MV-4-11 (cell line): ENCODE data around the gene TBX18.
A peak's percentile ranks its signal among the peaks of the same experiment; 100 is the strongest.

Experiments used
- DNase-seq: peaks from one replicate; lab custom pipeline; 2025; lab: John Stamatoyannopoulos, UW

The TBX18 gene

DNA sequence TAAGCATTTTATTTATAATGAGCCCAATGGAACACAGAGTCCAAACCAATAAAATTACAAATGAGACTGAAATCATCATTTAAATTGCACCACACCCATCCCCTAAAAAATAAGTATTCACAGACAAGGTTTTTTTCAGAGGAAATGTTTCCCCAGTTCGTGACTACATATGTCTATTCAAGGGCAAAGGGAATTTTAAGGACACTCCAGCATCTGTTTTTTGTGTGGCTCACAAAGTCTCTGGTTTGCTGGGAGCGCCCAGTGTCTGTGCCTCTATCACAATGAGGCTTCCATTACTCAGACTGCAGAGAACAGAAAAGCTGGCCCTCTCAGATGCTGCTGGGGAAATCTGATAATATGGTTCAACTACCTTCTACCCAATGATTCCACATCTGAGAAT lies 16.0 kb downstream of the TBX18 start:
- no peak for DNase-seq

DNA sequence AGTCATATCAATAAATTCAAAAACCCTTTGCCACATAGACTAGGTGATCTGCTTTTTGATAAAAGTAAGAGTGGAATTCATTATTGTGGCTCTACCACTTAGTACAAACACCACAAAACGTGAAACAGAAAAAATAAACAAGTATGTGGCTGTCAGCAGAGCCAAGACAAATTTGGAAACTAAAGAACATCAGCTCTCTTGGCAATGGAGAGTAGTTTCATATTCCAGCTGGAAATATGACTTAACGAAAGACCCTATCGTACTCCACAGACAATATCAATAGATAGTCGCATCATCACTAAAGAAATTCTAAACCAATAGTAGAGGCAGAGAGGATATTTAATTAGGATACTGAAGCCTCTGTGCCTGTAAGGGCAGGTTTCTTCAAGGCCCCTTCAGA lies 20.8 kb downstream of the TBX18 start:
- no peak for DNase-seq

DNA sequence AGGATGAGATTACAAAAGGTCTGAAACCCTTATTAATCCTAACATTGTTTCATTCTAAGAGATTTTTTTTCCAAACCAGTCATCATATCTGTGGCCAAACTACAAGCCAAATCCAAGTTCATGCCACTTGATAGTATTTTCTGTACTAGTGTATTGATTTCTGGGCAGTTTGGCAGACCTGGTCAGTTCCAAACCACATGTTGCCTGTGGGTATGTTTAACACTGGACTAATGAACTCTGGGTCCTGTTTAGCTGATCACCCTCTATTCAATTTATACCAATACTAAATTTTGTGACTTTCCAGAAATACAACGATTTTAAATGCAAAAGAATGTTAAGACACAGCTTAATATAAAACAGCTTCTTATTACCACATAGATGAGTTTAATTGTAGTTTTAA lies 24.0 kb downstream of the TBX18 start:
- no peak for DNase-seq

DNA sequence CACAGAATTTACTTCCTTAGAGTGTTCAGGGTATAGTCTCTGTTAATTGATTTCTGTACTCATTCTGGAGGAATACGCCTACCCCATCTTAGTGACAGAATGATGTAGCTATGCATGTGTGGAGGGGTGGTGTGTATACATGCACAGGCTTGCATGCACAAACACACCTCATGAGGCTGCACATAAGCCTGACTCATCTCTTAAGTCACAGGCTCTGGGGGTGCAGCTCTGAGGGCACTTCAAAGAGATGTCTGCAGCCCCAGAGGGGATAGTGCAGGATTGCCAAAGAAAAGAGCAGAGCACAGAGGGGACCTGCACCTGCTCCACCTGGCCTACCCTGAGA lies 24.6 kb downstream of the TBX18 start:
- DNase-seq, result no peak

DNA sequence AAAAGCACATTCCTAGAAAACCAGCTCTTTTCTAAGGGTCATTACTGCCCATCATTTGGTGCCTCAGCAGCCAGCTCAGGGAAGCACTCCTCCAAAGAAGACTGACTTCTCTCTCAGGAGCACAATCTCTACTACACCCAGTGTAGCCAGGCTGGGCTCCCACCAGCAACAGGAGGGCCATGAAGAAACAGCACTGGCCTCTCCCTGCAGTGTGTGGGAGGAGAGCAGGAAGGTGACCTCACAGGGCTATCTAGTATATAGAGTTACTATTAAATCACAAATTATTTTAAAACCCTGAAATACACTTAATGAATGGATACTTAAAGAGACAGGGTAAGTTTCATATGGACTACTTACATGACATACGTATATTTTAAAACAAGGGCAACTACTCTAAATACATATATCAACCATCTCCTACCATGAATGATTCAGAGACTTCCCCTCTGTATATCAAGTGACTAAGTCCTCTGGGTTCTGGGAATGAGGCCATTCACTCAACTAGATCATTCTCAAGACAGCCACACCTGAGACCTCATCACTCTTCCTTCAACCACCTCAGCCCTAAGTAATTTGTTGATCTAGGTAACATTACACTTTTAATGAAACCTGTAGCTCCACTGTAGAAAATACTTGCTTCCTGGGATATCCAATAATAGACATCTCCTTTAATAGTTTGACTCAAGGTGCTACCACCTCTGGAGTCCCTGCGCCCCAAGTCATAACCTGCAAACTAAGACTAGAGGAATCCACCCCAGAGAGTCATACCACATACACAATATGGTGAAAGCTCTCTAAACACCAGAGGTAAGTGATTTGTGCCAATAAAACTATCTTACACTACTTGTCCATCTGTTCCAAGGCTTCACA lies 25.2 kb downstream of the TBX18 start:
- DNase-seq, result no peak

DNA sequence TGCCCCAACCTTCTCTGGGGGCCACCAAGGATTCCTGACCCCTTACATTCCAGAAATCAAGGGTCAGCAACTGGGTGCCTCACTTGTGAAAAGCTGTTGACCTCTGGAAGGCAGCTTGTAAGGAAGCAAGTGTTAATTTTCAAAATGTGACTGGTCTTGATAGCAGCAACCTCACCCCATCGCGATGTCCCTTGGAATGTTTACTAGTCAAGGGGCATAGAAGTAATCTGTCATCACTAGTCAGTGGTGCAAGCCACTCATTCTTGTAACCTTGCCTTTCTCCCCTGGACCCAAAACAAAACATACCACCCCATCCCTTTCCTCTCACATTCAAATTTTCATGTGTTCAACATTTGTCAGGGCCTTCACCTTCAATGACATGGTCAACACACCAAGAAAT lies 30.5 kb downstream of the TBX18 start:
- DNase-seq, result no peak

DNA sequence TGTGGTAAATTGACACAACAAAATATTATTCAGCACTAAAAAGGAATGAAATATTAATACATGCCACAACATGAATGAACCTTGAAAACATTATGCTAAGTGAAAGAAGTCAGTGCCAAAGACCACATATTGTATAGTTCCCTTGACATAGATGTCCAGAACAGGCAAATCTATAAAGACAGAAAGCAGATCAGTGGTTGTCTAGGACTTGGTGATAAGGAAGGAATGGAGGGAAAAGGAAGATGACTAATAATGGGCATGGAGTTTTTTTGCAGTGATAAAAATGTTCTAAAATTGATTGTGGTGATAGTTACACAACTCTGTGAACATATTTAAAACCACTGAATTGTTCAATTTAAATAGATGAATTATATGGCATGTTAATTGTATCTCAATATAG lies 32.5 kb downstream of the TBX18 start:
- no peak for DNase-seq

DNA sequence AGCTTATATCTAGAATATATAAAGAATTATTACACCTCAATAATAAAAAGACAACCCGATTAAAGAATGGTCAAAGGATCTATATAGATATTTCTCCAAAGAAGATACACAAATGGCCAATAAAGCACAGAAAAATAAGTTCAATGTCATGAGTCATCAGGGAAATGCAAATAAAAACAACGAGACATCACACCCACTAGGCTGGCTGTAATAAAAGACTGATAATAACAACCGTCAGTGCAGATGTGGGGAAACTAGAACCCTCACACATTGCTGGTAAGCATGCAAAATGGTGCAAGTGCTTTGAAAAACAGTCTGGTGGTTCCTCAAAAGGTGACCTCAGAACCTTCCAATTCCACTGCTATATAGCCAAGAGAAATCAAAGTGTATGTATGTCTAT lies 33.0 kb downstream of the TBX18 start:
- no peak for DNase-seq

DNA sequence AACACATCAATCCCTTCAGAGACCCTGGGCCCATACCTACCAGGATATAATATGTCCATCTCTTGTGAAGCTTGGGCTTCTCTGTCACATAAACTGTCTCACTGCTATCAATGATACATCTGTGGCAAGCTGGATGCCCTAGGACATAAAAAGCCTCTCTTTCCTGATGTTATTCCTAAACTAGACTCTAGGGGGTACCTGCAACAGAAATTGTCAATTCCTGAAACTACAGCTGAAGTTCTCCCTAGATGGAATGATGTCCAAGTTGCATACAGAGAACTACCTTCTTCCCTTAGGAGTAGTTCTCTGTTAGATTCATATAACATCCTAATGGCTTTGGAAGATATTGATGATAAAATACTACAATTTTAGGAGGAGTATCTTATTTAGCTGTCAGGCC lies 35.8 kb downstream of the TBX18 start:
- DNase-seq, result no peak

DNA sequence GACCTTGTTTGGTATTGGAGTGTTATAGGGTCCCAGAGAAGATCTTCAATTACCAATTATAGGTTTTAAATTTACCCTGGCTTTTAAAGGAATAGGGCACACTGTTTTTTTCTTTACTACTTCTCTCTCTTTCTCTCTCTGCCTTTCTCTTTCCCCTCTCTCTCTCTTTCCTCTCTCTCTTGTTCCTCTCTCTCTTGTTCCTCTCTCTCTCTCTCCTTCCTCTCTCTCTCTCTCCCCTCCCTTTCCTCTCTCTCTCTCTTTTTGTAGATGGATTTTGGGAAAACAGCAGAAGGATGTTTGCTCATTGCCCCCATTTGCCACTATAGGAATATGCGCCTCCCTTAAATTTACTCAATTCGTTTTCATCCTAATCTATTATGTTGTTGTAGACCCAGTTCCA lies 45.2 kb downstream of the TBX18 start:
- no peak for DNase-seq

DNA sequence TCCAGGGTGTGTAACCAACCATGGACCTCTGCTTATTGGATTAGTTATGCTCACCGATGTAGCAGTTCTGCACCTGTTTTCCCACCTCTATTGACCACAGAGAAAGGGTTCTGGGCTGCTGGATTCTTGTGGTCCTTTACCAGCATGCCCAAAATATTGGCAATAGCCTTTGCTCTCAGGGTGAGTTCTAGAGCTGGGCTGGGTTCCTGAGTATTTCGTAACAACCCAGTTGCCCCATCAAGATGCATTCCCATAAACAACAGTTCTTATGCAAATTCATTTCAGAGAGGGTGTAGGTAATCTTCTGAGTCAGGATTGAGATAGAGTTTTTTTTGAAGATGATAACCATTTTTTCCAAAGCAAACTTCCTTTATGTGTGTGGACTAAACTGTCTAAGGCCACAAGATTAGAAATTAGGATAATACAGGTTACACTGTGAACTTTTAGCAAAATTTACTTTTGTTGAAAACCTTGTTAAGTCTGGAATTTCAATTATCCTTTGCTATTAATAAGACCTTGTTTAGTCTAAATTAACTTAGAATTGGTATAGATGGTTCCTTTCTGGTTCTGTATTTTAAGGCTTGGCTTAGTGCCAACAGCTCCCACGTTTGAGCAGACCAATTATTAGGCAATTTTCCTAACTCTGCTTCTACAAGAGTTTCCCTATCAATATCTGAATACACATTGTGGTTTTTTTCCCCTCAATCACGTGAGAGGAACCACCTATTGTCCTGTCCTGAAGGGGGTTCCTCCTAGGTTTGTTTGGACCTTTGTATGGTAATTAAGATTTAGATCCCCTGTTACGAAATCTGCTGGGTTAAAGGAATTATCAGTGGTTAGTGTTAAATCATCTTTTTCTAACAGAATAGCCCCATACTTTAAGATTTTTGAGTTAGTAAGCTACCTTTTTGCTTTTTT lies 46.1 kb downstream of the TBX18 start:
- peak; percentile 59 for DNase-seq

DNA sequence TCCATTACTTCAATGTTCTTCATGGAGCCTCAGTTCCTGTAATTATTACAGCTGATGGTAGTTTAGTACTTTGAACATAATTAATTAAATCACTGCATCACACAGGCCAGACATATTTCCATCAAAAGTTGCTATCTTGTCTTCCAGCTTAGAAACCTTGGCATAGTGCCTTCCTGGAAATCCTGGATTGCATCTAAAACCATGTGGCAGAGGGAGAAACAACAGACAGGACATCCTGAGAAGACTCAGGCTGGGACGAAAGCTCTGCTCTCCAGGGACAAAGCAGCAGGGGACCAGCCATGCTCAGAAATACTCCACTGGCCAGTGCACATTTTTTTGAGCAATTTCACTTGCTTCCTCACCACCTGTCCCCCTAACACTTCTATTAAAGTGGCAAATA lies 55.3 kb downstream of the TBX18 start:
- DNase-seq, result no peak

DNA sequence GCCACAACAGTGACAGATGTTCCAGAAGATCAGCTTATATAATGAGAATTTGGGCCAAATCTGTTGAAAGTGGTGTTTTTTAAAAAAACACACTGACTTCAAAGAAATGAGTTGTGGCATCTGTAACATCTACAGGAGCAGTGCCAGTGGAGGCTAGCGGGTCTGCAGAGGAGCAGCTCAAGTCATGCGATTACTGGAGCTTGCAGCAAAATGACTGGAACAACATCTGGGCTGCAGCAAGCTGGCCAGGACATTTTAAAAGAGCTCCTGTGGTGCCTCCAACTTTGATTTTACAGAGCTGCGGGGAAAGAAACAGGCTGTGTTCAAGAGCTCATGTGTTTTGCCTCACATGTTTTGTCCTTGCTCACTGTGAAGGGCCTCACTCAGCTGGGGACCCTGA lies 57.2 kb downstream of the TBX18 start:
- no peak for DNase-seq

DNA sequence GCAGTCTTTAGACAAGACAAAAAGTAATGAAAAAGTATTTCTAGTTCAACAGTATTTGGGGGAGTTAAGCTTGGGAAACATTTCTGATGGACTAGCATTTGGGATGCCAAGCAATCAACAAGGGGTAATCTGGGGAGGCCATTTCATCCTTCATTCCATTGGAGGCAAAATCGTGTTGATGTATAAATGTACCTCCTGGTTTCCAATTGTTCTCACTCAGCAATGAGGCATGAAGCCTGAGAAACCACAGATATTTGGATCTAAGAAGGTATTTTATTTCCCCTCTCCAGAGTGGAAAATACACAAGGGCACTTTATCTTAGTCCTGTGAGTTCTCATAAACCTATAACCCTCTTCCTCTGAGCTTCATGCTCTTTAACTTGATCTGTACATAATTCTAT lies 68.2 kb downstream of the TBX18 start:
- no peak for DNase-seq

DNA sequence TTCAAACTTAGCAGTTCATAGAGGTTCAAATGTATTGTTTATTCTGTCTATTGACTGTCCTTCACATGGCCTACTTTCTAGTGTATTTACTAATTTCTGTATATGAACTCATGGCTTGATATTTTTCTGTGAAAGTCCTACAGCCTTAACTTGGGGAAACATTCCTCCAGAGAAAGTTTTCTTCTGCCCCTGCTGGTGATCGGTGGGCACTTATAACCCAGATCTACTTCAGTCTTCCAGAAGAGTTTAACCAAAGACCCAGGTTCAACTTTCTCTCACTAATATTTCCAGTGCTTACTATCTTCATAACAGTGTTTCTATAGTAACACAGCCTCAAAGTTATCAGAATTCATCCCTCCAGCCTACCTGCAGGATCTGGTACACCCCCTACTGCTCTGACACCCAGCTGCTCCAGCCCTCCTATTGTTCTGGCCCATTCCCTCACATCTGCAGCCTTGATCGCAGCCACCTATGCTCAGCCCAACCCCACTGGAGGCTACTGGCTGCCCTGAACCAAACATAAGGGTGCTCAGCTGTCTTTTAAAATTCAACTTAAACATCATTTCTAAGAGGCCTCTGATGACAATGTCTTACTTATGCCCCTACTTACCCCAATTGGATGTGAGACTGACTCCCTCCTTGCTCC lies 72.3 kb downstream of the TBX18 start:
- DNase-seq, result no peak

DNA sequence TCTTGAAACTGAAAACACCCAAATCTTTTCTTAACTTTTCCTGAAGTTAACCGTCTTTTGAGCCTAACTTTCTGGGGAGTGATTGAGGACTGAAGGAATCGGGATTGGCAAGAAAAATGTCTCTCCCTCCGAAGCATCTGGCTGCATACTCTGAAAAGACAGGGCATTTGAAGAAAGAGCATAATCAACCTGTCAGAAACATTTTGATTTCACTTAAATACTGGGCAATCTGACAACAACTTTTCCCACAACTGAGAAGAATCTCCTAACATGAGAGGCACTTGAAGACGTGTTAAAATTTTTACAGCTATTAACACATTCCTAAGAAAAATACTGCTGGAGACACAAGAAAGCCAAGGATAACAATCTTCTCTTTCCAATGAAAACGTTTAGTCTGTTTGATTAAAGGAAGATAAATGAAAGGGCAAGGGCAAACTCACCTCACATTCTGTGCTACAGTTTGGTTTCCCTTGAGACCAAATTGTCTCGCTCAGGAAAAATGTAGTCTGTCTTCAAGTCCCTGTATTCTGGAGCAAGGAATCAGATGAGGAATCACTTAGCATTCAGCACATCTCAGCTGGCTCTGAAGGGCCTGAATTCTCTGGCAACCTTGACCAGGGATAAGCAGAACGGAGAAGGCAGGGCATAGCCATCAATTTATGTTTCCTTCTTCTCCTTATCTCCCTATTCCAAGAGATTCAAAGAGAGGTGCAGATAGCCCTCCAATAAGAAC lies 76.1 kb downstream of the TBX18 start:
- DNase-seq, result no peak

DNA sequence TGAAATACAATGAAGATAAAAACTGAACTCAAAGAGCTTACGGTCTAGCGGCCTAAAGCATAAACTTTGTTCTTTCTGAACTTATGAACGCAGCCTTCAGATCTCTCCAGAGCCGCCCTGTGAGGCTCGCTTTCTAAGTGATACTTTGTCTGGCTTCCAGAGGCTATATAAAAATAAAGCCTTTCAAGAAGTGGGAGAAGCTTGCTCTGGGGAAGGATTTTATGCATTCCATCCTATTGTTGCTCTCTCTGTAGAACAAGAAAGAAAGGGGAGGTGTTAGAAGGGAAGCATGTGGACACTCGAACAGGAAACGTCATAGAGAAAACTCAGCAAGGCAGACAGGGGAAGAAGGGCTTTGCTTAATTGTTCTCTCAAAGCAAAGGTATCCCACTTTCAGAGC lies 77.0 kb downstream of the TBX18 start:
- no peak for DNase-seq

DNA sequence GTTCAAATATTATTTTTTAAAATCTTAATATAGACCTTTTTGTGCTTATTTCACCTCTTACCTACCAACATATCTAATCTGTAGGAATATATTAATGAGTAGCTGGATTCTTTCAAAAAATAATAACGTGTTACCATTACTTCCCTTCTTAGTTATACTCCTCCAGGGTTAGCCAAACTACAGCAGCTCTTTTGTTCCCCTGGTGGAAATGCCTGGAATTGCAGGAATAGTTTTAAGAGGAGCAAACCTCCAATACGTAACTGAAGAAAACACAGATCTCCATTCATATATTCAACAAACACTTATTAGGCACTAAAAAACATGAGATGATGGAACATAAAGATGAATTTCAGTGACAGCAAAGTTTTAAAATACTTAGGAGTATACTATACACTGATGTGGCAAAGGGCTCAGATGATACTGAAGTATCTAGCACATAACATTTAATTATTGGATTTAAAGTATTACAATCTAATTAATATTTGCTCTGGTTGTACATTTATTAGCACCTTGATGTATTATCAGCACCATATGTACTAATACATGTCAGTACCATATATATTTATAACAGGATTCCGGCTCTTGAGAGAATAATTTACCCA lies 78.3 kb downstream of the TBX18 start:
- peak; percentile 31 for DNase-seq

DNA sequence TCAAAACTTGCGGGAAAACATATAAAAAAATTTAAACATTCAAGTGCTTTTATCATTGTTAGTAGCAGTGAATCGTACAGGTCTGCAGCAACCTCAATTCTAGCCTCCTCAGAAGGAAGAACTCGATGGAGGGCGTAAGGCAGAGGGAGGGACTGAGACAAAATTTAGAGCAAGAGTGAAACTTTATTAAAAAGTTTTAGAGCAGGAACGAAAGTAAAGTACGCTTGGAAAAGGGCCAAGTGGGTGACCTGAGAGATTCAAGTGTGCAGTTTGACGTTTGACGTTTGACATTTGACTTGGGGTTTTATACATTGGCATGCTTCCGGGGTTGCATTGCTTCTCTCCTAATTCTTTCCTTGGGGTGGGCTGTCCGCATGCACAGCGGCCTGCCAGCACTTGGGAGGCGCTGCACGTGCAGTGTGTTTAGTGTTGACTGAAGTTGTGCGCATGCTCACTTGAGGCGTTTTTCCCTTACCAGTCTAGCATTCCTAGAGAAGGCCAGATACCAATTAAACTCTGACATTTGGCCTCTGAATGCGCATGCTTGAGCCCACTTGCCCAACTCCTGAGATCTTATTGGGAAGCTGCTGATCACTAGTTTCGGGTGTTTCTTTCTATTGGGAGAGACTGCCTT lies 82.6 kb downstream of the TBX18 start:
- DNase-seq, result no peak

DNA sequence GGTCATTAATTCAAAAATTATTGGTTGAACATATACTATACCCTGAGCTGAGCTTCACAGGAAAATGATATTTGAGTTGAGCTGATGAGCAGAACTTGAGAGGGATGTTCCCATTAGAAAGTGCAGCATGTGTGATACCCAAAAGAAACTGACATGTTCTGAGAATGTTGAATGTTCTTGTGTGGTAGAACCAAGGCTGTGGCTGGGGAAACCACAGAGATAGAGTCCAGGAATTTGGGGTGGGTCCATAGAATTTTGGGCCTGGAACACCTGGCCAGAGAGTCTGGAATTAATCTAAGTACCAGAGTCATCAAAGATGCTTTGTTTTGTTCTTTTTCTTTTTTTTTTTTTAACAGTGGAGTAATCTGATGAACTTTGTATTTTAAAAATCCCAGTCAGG lies 88.7 kb downstream of the TBX18 start:
- no peak for DNase-seq

DNA sequence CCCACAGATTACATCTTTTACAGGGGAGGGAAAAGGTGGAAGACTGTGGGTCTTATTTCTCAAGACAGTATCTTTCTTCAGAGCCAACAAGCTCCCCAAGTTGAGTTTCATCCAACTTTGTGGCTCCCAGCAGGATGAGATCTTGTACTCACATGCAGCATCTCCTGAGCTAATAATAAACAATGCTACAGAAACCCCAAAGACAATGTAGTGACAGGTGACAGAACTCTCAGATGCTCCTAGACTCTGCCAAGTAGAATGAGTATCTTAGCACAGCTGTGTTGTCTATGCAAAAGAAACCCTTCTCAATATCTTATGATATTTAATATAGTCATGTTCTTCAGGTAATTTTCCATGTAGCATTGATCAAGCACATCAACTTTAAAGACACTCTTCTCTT lies 90.0 kb downstream of the TBX18 start:
- no peak for DNase-seq
